ENCODE measurements around the gene VCL.
"Not testable (repeated sequence)": the region's sequence is repeated elsewhere in the genome, so short reads cannot be mapped to it uniquely, and the experiment has no call there.

Gene VCL

GRCh38 chr10:73955719-73956118, 42.2 kb upstream of the VCL start:
- in situ Hi-C loops (cut with HindIII; ENCODE audit: low pct_ligation_motif_present, low sequenced_read_pairs) = no loop called here
- Histone ChIP-seq H3K27me3 (replicated peaks) (no peaks in the 10 kb centered on the region), H3K36me3 (replicated peaks) (no peaks in the 10 kb centered on the region), H3K4me3 (ENCODE audit: low read depth, low read length) (no peak overlapping the region), H3K27ac (no peak overlapping the region)
- TF ChIP-seq CTCF (IDR thresholded peaks at IDR 0.05; ENCODE audit: low read depth, low read length, missing control alignments) = no peak
- no peak for DNase-seq

DNA sequence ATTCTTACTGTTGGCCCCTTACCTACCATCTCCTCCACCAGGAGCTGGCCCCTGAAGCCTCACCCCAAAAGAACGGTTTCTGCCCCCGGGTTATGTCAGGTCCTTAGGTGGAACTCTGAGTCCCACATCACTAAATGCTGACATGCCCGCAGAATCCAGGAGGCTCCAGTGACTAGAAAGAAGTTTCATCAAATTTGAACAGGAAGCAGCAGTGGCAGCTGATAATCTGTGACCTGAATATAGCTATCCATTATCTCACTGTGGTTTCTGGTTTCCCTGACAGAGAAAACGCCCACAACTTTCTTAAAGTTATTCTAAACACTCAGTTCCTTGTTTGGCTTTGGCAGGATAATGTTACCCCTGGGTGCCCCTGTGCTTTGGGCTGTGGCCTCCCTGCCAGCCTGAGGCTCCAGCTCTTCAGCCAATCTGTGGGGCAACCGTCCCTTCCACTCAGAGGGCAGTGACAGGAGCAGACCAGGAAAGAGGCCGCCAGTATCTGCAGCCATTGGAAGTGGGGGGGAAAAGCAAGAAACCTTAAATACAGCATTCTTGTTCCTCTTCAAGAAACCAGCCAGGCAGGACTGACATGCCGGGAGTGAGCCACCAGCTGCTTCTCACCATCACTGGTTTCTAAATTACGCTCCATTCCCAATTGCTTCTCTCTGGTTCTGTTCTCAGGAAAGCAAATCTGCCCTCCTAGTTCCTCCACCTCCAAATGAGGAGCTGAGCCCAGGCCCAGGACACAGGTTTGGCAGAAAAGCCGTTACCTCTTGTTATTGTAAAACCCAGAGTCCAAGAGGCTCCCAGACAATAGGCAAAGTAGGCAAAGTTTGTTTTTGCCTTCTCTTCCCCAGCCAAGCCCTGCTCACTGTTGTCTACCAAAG, 41.2 kb upstream of the VCL start:
- in situ Hi-C loops (cut with HindIII; ENCODE audit: low pct_ligation_motif_present, low sequenced_read_pairs) = no loop called here
- TF ChIP-seq CTCF (IDR thresholded peaks at IDR 0.05; ENCODE audit: low read depth, low read length, missing control alignments) = no peak
- H3K36me3 ChIP-seq (replicated peaks) = no peaks in the 10 kb centered on the region
- no peaks in the 10 kb centered on the region for H3K27me3 ChIP-seq (replicated peaks)
- peak; percentile 27 for DNase-seq
- H3K27ac ChIP-seq = no peak overlapping the region
- H3K4me3 ChIP-seq (ENCODE audit: low read depth, low read length) = no peak overlapping the region

- Histone ChIP-seq H3K27me3 (replicated peaks) (no peaks in the 10 kb centered on the region), H3K4me3 (ENCODE audit: low read depth, low read length) (no peak overlapping the region), H3K27ac (no peak overlapping the region), H3K36me3 (replicated peaks) (no peaks in the 10 kb centered on the region)
- DNase-seq = peak; percentile 36
- no peak for TF ChIP-seq CTCF (IDR thresholded peaks at IDR 0.05; ENCODE audit: low read depth, low read length, missing control alignments)
- in situ Hi-C loops (cut with HindIII; ENCODE audit: low pct_ligation_motif_present, low sequenced_read_pairs) = no loop called here
These were observed 38.3 kb upstream of the VCL start for GRCh38 chr10:73959484-73960243.

DNA sequence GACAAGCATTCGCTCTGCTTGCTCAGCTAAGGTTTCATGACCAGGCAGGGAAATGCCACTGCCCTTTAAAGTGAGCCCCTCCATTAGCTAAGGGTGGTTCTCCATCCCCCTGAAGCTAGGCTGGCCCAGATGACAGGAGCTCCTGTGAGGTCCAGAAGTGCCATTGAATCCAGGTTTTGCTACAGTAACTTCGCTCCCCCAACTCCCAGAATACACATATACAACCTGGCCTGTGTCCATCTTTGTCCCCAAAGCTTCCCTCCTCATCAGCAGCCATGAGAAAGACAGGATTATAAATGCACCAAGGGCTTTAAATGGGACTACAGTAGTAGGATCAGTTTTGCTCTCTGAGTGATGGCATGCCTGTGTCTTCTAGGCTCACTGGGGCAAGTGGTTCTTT, 35.5 kb upstream of the VCL start:
- DNase-seq = no peak
- in situ Hi-C loops (cut with HindIII; ENCODE audit: low pct_ligation_motif_present, low sequenced_read_pairs) = no loop called here
- TF ChIP-seq CTCF (IDR thresholded peaks at IDR 0.05; ENCODE audit: low read depth, low read length, missing control alignments) = no peak
- Histone ChIP-seq H3K27ac (no peak overlapping the region), H3K36me3 (replicated peaks) (no peaks in the 10 kb centered on the region), H3K27me3 (replicated peaks) (no peaks in the 10 kb centered on the region), H3K4me3 (ENCODE audit: low read depth, low read length) (no peak overlapping the region)

DNA sequence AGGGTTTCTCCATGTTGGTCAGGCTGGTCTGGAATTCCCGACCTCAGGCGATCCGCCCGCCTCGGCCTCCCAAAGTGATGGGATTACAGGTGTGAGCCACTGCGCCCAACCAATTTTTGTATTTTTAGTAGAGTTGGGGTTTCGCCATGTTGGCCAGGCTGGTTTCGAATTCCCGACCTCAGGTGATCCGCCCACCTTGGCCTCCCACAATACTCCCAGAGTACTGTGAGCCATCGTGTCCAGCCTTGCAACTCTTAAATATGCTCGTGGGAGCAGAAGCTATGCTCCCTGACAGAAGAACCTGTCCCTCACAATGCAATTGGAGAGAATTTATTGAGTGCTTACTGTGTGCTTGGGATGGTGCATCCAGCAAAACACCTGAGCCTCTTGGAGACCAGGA, 34.4 kb upstream of the VCL start:
- H3K36me3 ChIP-seq (replicated peaks); H3K27me3 ChIP-seq (replicated peaks); H3K4me3 ChIP-seq (ENCODE audit: low read depth, low read length); DNase-seq; in situ Hi-C loops (cut with HindIII; ENCODE audit: low pct_ligation_motif_present, low sequenced_read_pairs); H3K27ac ChIP-seq: not testable (repeated sequence)

GRCh38 chr10:73964743-73965142, 33.2 kb upstream of the VCL start:
- in situ Hi-C loops (cut with HindIII; ENCODE audit: low pct_ligation_motif_present, low sequenced_read_pairs) = no loop called here
- no peaks in the 10 kb centered on the region for H3K27me3 ChIP-seq (replicated peaks)
- H3K27ac ChIP-seq = no peak overlapping the region

DNA sequence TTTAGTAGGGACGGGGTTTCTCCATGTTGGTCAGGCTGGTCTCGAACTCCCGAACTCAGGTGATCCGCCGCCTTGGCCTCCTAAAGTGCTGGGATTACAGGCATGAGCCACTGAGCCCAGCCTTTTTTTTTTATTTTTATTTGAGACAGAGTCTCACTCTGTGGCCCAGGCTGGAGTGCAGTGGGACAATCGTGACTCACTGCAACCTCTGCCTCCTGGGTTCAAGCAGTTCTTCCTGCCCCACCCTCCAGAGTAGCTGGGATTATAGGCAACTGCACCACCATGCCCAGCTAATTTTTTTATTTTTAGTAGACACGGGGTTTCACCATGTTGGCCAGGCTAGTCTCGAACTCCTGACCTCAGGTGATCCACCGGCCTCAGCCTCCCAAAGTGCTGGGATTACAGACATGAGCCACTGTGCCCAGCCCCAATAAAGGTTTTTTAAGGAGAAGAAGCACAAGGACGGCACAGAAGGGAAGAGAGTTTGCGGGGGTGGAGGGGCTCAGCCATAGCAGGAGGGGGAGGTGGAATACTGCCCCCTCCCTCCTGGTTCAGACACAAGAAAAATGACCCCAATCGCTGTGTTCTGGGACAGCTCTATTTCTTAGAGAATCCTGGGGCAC, 32.5 kb upstream of the VCL start:
- DNase-seq; H3K36me3 ChIP-seq (replicated peaks); in situ Hi-C loops (cut with HindIII; ENCODE audit: low pct_ligation_motif_present, low sequenced_read_pairs); H3K4me3 ChIP-seq (ENCODE audit: low read depth, low read length); H3K27me3 ChIP-seq (replicated peaks): not testable (repeated sequence)
- peak overlapping the region; percentile 48 for H3K27ac ChIP-seq

More at GRCh38 chr10:73964743-73965142, 33.2 kb upstream of the VCL start:
- H3K36me3 ChIP-seq (replicated peaks) = no peaks in the 10 kb centered on the region
- no peak for DNase-seq
- H3K4me3 ChIP-seq (ENCODE audit: low read depth, low read length) = no peak overlapping the region
- TF ChIP-seq CTCF (IDR thresholded peaks at IDR 0.05; ENCODE audit: low read depth, low read length, missing control alignments) = no peak
